ENCODE measurements around the gene COL1A1.

COL1A1 gene

GRCh38 chr17:50199803-50200456 lies 1.5 kb downstream of the COL1A1 start:
- DNase-seq, result peak in 1 of 4 experiments; percentile 54

GRCh38 chr17:50199211-50199802 lies 2.1 kb downstream of the COL1A1 start:
- no peak for DNase-seq

- peak in 1 of 4 experiments; percentile 27 for DNase-seq
These were observed 3.3 kb downstream of the COL1A1 start for GRCh38 chr17:50198026-50198669.

- DNase-seq, result no peak
These were observed 4.6 kb downstream of the COL1A1 start for GRCh38 chr17:50196826-50197225.

GRCh38 chr17:50196036-50196435 lies 5.4 kb downstream of the COL1A1 start:
- no peak for DNase-seq

- DNase-seq, result no peak
These were observed 6.2 kb downstream of the COL1A1 start for GRCh38 chr17:50194934-50195865.

- DNase-seq, result no peak
These were observed 7.1 kb downstream of the COL1A1 start for GRCh38 chr17:50194140-50194933.

- DNase-seq, result no peak
These were observed 8.7 kb downstream of the COL1A1 start for GRCh38 chr17:50192618-50193291.

GRCh38 chr17:50192144-50192617 lies 9.2 kb downstream of the COL1A1 start:
- DNase-seq, result no peak

GRCh38 chr17:50191359-50192143 lies 9.9 kb downstream of the COL1A1 start:
- DNase-seq, result no peak

- no peak for DNase-seq
These were observed 10.7 kb downstream of the COL1A1 start for GRCh38 chr17:50190603-50191358.

- DNase-seq, result no peak
These were observed 11.2 kb downstream of the COL1A1 start for GRCh38 chr17:50190293-50190602.

- no peak for DNase-seq
These were observed 11.7 kb downstream of the COL1A1 start for GRCh38 chr17:50189550-50190292.

- no peak for DNase-seq
These were observed 12.4 kb downstream of the COL1A1 start for GRCh38 chr17:50188921-50189549.

- no peak for DNase-seq
These were observed 12.9 kb downstream of the COL1A1 start for GRCh38 chr17:50188531-50188920.

- no peak for DNase-seq
These were observed 13.5 kb downstream of the COL1A1 start for GRCh38 chr17:50187751-50188530.

- DNase-seq, result no peak
These were observed 14.1 kb downstream of the COL1A1 start for GRCh38 chr17:50187394-50187725.

All from activated CD4-positive, CD25-positive, alpha-beta regulatory T cell (primary cell).